B cell (primary cell): ENCODE measurements around the gene LIN7A.
A peak's percentile ranks its signal among the peaks of the same experiment; 100 is the strongest.

ENCODE experiments used
- EZH2 ChIP-seq: IDR thresholded peaks from 2 replicates; pipeline ENCODE4 v1.6.1; 2012; ENCODE audit warnings: borderline replicate concordance, low read depth, mild to moderate bottlenecking, moderate library complexity, low read length; ENCODE audit not compliant: insufficient read depth, poor library complexity, severe bottlenecking
- TF ChIP-seq, protein P1 (sequence below): fragments of 200-600 bp; IDR thresholded peaks from one replicate; pipeline ENCODE4 v1.8.0; 2022; ENCODE audit warnings: antibody characterized with exemption, mild to moderate bottlenecking

DNA sequence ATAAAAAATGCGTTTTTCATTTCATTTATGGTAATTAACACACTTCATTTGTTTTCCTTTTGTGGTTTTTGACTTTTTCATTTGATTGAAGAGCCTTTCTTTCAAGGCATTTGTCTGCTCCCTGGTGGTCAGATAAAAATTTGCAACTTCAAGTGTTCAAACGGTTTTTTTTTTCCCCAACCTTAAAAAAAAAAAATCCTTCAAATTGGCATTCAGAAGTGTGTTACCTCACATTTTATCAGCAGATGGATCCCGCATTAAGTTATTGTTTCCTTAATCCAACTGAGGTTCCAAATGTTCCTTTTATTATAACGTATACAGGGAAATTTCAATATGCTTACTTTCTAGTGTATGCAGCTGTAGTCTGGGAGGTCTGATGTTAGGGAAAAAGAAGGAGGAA lies 173.9 kb downstream of the LIN7A start:
- TF ChIP-seq, protein P1, sequence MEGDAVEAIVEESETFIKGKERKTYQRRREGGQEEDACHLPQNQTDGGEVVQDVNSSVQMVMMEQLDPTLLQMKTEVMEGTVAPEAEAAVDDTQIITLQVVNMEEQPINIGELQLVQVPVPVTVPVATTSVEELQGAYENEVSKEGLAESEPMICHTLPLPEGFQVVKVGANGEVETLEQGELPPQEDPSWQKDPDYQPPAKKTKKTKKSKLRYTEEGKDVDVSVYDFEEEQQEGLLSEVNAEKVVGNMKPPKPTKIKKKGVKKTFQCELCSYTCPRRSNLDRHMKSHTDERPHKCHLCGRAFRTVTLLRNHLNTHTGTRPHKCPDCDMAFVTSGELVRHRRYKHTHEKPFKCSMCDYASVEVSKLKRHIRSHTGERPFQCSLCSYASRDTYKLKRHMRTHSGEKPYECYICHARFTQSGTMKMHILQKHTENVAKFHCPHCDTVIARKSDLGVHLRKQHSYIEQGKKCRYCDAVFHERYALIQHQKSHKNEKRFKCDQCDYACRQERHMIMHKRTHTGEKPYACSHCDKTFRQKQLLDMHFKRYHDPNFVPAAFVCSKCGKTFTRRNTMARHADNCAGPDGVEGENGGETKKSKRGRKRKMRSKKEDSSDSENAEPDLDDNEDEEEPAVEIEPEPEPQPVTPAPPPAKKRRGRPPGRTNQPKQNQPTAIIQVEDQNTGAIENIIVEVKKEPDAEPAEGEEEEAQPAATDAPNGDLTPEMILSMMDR: peak; percentile 22
- TF ChIP-seq EZH2: no peak
